ENCODE measurements around the gene RGS1.

DNA sequence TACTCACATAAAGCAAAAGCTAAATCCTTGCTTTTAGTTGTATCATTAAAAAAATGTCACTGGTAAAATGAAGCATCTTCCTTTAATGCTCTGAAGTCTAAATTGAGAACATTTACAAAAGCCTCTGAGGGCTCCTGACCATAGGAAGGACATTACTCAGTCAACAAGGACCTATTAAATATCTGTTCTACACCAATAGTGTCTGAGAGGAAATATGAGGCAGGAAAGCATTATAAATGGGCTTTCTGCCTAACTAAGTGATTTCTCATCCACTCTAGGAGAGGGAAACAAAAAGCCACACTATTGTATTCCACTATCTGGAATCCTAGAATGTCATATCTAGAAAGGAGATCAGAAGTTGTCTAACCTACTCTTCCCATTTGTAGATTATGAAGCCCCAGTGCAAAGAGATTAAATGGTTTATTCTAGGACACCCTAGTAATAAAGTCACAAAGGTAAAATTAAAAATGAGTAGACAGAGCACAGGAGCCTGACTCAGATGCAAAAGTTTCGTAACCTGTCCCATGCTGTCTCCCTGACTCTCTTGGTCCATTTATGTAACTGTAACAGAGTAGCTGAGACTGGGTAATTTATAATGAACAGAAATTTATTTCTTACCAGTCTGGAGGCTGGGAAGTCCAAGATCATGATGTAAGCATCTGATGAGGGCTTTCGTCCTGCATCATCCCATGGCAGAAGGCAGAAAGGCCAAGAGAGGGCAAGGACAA, 17.6 kb downstream of the RGS1 start:
- no peak for TF ChIP-seq POLR2A (IDR thresholded peaks at IDR 0.05; ENCODE audit: low read depth, low read length)
- no peak for TF ChIP-seq POLR2AphosphoS5 (IDR thresholded peaks at IDR 0.05; ENCODE audit: low read depth, low read length)
